Ectodermal cell (in vitro differentiated cells): ENCODE measurements around the gene NEIL1.

Experiments used
- H3K27ac ChIP-seq: 2 replicates; pipeline ENCODE4 v1.7.0; 2013; ENCODE audit warnings: mild to moderate bottlenecking, low read depth, low read length; ENCODE audit not compliant: insufficient read depth, poor library complexity, severe bottlenecking
- H3K27me3 ChIP-seq: 2 replicates; pipeline ENCODE4 v1.7.0; 2013; ENCODE audit warnings: mild to moderate bottlenecking, low read length; ENCODE audit not compliant: insufficient read depth, control insufficient read depth, poor library complexity, severe bottlenecking
- H3K36me3 ChIP-seq: one replicate; pipeline ENCODE4 v1.7.0; 2013; ENCODE audit warnings: low read length; ENCODE audit not compliant: control insufficient read depth, insufficient read depth
- H3K4me1 ChIP-seq: one replicate; pipeline ENCODE4 v1.7.0; 2013; ENCODE audit warnings: low read length; ENCODE audit not compliant: control insufficient read depth, insufficient read depth
- H3K4me3 ChIP-seq: 2 replicates; pipeline ENCODE4 v1.7.0; 2013; ENCODE audit warnings: low read depth, low read length, control low read depth; ENCODE audit not compliant: insufficient read depth
- H3K9me3 ChIP-seq: 2 replicates; pipeline ENCODE4 v1.7.0; 2013; ENCODE audit warnings: mild to moderate bottlenecking, low read length, moderate library complexity; ENCODE audit not compliant: control insufficient read depth
- WGBS, 2 experiments: methylation state at CpG; one replicate each; pipeline ENCODE4 v1.1.7; 2013; ENCODE audit warnings: missing lambda C conversion rate in 2 of 2; 5-methylcytosine and 5-hydroxymethylcytosine counted together

NEIL1 gene

GRCh38 chr15:75363786-75364185 is 16.9 kb downstream of the NEIL1 start:
- H3K4me3 ChIP-seq: no peak overlapping the region
- H3K9me3 ChIP-seq: no peaks in the 10 kb centered on the region
- no peaks in the 10 kb centered on the region for H3K4me1 ChIP-seq
- H3K27me3 ChIP-seq: no peaks in the 10 kb centered on the region
- peaks cover 9% of the 10 kb centered on the region for H3K36me3 ChIP-seq
- no peak overlapping the region for H3K27ac ChIP-seq
- 94 to 97% methylated on average over 9 of the region's 9 CpGs for WGBS, 2 experiments

DNA sequence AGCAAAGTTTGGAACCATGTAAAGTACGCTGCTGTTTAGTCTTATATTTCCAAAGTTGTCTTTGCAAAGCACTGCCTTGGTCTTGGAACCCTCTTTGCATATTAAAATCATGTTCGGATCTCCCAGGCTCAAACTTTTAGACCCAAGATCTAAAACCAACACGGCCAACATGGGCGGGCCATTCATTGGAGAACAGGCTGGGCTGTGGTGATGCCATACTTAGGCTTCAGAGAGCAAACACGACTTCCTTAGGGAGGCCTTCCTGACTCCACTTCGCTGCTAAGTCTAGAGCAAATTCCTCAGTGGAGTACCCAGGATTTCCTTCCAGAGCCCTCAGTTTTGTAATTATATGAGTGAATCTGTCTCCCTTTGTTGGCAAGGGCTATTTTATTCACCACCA is 18.0 kb downstream of the NEIL1 start:
- Histone ChIP-seq H3K27me3 (no peaks in the 10 kb centered on the region), H3K9me3 (no peaks in the 10 kb centered on the region), H3K4me3 (no peak overlapping the region), H3K4me1 (peaks cover 4% of the 10 kb centered on the region), H3K27ac (no peak overlapping the region), H3K36me3 (peaks cover 10% of the 10 kb centered on the region)
- WGBS, 2 experiments: 96% methylated on average over 6 of the region's 6 CpGs

DNA sequence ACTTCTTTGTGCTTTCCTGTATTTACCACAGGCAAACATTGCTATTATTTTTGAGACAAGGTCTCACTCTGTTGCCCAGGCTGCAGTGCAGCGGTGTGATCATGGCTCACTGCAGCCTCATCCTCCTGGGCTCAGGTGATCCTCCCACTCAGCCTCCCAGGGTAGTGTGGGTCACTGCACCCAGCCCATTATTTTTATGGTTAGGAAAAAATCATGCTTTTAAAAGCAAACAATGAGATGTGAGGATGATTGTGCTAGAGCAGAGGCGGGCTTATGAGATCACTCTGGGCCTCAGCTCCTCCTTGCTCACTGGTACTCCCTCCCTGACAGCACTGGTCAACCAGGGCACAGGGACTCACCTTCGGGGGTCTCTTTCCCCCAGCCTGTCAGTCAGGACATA is 19.3 kb downstream of the NEIL1 start:
- H3K4me1 ChIP-seq: peaks cover 4% of the 10 kb centered on the region
- H3K9me3 ChIP-seq: no peaks in the 10 kb centered on the region
- no peak overlapping the region for H3K4me3 ChIP-seq
- WGBS, 2 experiments: 91 to 98% methylated on average over 3 of the region's 3 CpGs
- peaks cover 12% of the 10 kb centered on the region for H3K36me3 ChIP-seq
- no peaks in the 10 kb centered on the region for H3K27me3 ChIP-seq
- no peak overlapping the region for H3K27ac ChIP-seq

GRCh38 chr15:75367006-75367405 is 20.2 kb downstream of the NEIL1 start:
- H3K4me1 ChIP-seq: peaks cover 4% of the 10 kb centered on the region
- no peak overlapping the region for H3K27ac ChIP-seq
- no peak overlapping the region for H3K4me3 ChIP-seq
- H3K9me3 ChIP-seq: no peaks in the 10 kb centered on the region
- peaks cover 20% of the 10 kb centered on the region for H3K36me3 ChIP-seq
- H3K27me3 ChIP-seq: no peaks in the 10 kb centered on the region

DNA sequence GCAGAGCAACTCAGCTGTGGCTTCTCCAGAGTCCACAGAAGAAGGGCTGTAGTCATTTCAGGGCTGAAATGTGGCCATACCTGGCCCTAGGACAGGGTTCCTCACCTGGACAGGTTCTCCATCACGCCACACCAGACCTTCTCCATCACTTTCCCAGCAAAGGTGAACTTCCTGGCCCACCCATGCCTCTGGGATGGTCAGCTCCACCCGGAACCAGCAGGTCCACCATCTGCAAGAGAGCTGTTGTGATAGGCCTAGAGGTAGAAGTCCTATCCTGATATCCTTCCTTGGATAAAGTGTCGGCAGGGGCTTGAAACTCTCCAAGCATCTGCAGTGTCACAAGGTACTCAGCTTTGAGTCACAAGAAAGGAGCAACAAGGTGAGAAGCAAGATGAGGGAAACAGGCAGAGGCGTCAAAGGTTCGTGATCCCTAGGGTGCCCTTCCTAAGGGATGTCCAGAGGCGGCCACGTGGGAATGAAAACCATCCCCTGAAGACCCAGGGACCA is 20.6 kb downstream of the NEIL1 start:
- no peak overlapping the region for H3K27ac ChIP-seq
- H3K27me3 ChIP-seq: no peaks in the 10 kb centered on the region
- H3K9me3 ChIP-seq: no peaks in the 10 kb centered on the region
- peak overlapping the region; percentile 80 for H3K4me3 ChIP-seq
- 50 to 52% methylated on average over 7 of the region's 7 CpGs for WGBS, 2 experiments
- peaks cover 23% of the 10 kb centered on the region for H3K36me3 ChIP-seq
- peaks cover 4% of the 10 kb centered on the region for H3K4me1 ChIP-seq

GRCh38 chr15:75367913-75368688 is 21.3 kb downstream of the NEIL1 start, which contains the start of gene MAN2C1:
TSS of gene MAN2C1 (minus strand) at chr15:75368607. CDS start at chr15:75368583, 24 bp downstream.
- Histone ChIP-seq H3K9me3 (no peaks in the 10 kb centered on the region), H3K27me3 (no peaks in the 10 kb centered on the region), H3K4me1 (peaks cover 4% of the 10 kb centered on the region), H3K36me3 (peaks cover 23% of the 10 kb centered on the region), H3K27ac (peak within 1 kb of the TSS; percentile 91), H3K4me3 (peak within 1 kb of the TSS; percentile 80)
- 0% methylated on average over 67 of the region's 67 CpGs for WGBS, 2 experiments

GRCh38 chr15:75368689-75369239 is 21.9 kb downstream of the NEIL1 start:
- peak overlapping the region; percentile 80 for H3K4me3 ChIP-seq
- H3K27me3 ChIP-seq: no peaks in the 10 kb centered on the region
- H3K27ac ChIP-seq: peak overlapping the region; percentile 91
- no peaks in the 10 kb centered on the region for H3K9me3 ChIP-seq
- 9 to 10% methylated on average over 23 of the region's 23 CpGs for WGBS, 2 experiments
- H3K4me1 ChIP-seq: peaks cover 4% of the 10 kb centered on the region
- H3K36me3 ChIP-seq: peaks cover 23% of the 10 kb centered on the region

DNA sequence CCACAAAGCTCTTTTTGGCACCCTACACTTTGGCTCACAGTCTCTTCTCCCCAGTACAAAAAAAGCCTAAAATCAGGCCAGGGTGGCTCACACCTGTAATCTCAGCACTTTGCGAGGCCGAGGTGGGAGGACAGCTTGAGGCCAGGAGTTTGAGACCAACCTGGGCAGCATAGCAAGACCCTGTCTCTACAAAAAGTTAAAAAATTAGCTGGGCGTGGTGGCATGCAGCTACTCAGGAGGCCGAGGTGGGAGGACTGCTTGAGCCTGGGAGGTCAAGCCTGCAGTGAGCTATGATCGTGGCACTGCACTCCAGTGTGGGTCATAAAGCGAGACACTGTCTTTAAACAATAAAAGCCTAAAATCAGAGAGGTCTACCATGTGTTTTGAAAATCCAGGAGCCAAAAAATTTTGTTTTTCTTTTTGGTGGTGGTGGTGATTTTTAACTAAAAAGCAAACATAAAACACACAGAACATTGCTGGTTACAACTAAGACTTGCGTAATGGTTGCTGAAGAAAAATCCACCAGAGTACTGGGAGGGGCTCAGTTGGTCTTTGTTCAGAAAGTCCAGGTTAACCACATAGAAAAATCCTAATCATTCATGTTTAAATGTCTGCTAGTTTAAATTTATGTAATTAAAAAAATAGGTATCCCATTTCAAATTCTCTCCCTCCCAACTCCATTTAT is 23.2 kb downstream of the NEIL1 start:
- Histone ChIP-seq H3K9me3 (no peaks in the 10 kb centered on the region), H3K4me1 (peaks cover 4% of the 10 kb centered on the region), H3K36me3 (peaks cover 31% of the 10 kb centered on the region), H3K27ac (no peak overlapping the region), H3K4me3 (no peak overlapping the region), H3K27me3 (no peaks in the 10 kb centered on the region)
- 92 to 94% methylated on average over 7 of the region's 7 CpGs for WGBS, 2 experiments

- Histone ChIP-seq H3K4me1 (peaks cover 4% of the 10 kb centered on the region), H3K4me3 (no peak overlapping the region), H3K36me3 (peaks cover 35% of the 10 kb centered on the region), H3K27me3 (no peaks in the 10 kb centered on the region), H3K27ac (no peak overlapping the region), H3K9me3 (no peaks in the 10 kb centered on the region)
- WGBS, 2 experiments: 89 to 93% methylated on average over 1 of the region's 1 CpG
Observed at GRCh38 chr15:75371486-75371885, 24.6 kb downstream of the NEIL1 start.
